SH-SY5Y (cell line): ENCODE data around the gene TRIM36.

ENCODE experiments used
- GATA2 ChIP-seq: IDR thresholded peaks from 2 replicates; pipeline ENCODE4 v1.6.1; 2011; ENCODE audit warnings: mild to moderate bottlenecking, low read depth, low read length
- GATA3 ChIP-seq: IDR thresholded peaks from 2 replicates; pipeline ENCODE4 v1.6.1; 2011; ENCODE audit warnings: low read depth, mild to moderate bottlenecking, low read length, moderate library complexity

GRCh38 chr5:115186794-115187193 lies 17.1 kb upstream of the TRIM36 start:
- TF ChIP-seq GATA3: no peak
- no peak for TF ChIP-seq GATA2
